ENCODE measurements around the gene IFNK.

Gene IFNK

GRCh38 chr9:27511771-27512170, 12.3 kb upstream of the IFNK start:
- no peak for DNase-seq (ENCODE audit: low spot score)

DNA sequence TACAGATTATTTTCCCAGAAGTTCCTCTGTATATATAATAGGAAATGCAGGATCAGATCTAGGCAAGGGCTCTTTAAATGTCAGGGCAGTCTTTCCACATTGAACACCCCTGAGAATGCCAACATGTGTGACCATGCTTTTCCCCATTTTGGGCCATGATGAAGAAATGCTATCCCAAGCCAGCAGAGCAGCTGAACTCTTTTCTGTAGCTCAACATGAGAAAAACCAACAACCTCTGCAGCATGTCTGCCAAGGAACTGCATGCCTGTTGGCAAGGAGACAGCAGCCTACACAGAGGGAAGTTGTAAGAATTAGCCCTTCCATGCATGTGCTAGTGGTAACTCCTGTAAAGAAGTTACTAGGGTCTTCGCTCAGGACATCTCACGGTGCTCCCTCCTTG, 9.5 kb upstream of the IFNK start:
- no peak for DNase-seq (ENCODE audit: low spot score)

GRCh38 chr9:27518006-27518405, 6.1 kb upstream of the IFNK start:
- no peak for DNase-seq (ENCODE audit: low spot score)

- DNase-seq (ENCODE audit: low spot score): no peak
Measured at GRCh38 chr9:27518809-27519208, 5.3 kb upstream of the IFNK start.

DNA sequence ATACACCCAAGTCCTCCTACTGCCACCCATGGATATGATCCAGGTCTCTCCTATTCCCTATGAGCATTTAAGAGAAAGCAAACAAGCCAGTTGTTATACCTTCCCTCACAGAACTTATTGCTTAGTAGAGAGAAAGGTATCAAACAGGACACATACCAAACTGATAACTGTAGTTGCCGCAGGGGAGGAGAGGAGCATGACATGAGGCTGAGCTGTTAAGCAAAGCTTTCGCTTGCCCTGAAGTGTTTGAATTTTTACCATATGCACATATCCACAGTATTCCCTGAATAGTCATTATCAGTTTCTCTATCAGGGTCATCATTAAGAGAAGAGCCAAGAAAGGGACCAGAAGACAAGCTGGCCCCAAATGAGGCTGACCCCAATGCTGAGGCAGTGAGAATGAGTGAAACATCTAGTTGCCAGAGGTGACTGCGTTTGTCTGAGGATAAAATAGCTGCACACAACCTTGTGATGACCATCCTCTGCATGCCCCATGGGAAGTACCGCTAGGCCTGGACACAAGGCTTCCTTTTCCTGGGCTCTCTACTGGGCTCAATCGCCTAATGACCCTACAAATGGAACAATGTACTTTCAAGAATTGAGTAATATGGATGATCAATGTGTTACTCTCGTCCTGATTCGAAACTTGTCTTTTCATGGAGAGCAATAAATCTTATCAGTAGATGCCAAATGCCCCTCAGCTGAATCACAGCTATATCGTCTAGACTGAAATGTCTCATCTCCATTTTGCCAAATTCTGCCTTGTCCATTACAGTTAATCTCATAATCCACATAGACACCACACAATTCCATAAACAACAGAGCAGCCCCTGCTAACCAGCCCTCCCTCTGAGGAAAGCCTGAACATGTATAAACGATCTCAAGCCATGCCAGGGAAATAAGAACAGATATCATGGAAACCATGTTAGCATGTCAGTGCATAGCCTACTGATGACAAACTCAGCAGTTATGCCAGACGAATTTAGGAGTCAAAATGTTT, 4.3 kb upstream of the IFNK start:
- DNase-seq (ENCODE audit: low spot score): no peak

DNA sequence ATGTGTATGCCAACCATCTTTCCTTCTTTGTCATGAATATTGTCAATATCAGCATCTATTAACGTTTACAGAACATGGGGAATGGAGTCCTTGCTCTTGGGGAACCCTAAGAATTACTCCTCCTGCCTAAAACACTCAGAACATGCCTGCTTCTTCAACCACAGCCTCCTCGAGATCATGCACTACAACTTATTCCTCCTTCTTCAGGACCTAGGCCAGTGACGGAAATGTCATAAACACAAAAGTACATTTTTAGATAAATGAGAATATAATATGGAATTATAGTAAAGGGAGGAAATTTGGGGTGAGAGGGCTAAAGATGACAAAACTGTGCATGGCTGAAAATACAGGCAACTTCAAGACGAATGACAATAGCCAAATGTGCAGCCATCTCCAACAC, 3.1 kb upstream of the IFNK start:
- no peak for DNase-seq (ENCODE audit: low spot score)

GRCh38 chr9:27523141-27523540, 949 bp upstream of the IFNK start:
- no peak for DNase-seq (ENCODE audit: low spot score)

DNA sequence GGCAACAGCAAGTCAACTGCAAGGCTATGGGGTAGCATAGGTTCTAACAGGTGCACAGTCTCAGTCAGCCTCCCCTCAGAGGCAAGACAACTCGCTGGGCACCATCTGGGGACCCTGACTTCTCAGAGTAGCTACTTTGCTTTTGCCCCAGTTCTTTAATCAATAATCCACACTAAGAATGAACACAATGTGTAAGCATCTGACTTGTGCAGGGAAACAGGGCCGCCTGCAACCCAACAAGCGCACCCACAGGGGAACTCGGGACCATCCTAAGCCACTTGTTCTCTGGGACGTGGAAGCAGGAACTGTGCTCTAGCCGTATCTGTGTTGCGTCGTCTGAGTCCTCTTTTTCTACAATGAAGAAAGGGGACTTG, 3.6 kb downstream of the IFNK start:
- no peak for DNase-seq (ENCODE audit: low spot score)

- DNase-seq (ENCODE audit: low spot score): peak; percentile 23
Measured at GRCh38 chr9:27528076-27528885, 4.2 kb downstream of the IFNK start.

GRCh38 chr9:27528886-27529315, 4.8 kb downstream of the IFNK start:
- DNase-seq (ENCODE audit: low spot score): peak; percentile 4

- DNase-seq (ENCODE audit: low spot score): peak; percentile 70
Measured at GRCh38 chr9:27529316-27530278, 5.5 kb downstream of the IFNK start, which contains the start of gene MOB3B. MOB3B (minus strand) TSS chr9:27529814; CDS start chr9:27455550, 74,264 bp downstream.

DNA sequence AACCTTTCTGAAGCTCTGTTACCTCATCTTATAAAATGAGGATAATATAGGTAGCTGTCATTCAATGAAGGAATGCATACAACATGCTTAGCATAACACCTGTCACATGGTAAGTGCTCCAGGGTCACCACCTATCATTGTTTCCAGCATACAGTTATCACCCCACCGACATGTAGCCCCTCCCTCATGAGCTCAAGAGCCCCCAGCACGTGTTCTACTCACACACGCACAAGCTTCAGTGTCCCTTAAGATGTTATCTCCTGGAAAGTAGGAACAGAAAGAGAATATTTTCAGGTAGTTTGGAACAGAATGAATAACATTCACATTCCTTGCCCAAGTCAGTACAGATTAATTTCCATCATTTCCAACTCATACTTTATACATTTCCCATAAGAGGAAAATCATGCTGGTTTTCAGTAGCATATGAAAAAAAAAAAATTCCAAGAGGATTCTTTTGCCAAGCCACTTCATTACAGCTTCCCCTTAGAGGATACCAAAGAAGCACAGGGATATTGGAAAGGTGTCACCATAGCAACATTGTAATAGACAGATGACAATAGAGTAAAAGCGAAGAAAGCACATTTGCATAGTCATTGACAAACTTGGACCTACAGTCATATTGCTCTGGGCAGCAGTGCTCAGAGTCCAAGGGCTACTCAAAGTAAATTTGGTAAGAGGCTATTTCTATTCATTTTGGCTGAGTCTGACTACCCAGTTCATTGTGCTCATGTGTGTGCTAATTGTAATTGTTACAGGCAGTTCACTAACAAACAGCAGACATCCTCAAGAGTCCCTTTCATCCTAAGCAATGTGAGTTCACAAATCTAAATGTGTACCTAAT, 7.0 kb downstream of the IFNK start:
- DNase-seq (ENCODE audit: low spot score): no peak

DNA sequence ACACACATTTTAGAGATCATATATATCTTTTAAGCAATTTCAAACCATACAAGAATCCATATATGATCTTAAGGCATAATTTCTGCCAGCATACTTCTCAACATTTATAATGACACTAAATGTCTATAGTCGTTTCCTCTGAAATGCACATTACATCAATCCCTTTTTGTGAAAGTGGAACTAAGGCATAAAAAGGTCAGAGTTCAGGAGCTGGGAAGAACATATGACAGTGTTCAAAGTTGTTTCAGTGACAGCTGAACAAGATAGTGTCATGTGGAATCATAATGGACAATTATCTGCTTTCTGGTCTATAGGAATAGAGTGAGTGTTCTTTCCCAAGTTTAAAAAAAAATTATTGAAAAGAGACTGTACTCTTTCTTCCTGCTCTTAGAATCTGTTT, 8.0 kb downstream of the IFNK start:
- no peak for DNase-seq (ENCODE audit: low spot score)

- DNase-seq (ENCODE audit: low spot score): no peak
Measured at GRCh38 chr9:27533311-27533710, 9.2 kb downstream of the IFNK start.

- DNase-seq (ENCODE audit: low spot score): no peak
Measured at GRCh38 chr9:27534131-27534530, 10.0 kb downstream of the IFNK start.

DNA sequence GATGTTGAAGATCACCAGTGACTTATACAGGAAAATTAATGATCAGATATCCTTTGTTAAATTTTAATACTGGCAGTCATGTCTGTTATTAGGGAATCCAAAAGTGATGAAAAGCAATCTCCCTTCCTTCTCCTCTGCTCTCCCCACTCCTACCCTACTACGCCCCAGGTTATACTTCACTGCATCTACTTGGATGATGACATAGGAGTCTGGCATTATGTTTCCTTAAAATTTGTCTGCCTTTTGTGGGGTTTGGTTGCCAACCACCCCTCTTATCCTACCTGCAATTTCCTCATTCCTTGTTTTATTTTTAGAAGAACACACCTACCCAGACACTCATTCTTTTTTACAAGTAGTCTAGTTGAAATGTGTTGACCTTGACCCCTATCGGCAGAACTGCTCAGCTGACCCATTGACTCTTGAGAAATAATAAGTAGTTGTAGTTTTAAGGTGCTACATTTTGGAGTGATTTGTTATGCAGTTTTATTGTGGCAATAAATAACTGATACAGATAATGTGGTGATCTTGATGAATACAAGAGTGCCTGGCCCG, 10.6 kb downstream of the IFNK start:
- DNase-seq (ENCODE audit: low spot score): no peak

GRCh38 chr9:27535701-27536118, 11.6 kb downstream of the IFNK start:
- no peak for DNase-seq (ENCODE audit: low spot score)

DNA sequence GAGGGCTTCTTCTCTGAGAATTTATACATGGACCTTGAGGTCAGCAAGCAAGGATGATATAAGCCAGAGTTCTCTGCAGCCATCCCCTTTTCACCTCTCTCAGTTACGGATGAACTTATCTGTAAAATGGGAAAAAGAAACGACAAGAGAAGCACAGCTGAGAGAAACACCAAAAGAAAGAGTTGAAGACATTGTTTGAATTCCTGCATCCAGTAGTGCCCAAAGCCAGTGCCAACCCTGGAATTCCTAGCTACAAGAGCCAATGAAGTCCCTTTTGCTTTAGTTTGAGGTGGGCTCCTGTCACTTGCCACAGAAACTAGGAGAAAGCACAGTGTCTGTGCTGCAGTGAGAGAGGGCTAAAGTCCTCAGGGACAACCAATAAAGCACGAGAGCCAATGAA, 12.1 kb downstream of the IFNK start:
- DNase-seq (ENCODE audit: low spot score): no peak

DNA sequence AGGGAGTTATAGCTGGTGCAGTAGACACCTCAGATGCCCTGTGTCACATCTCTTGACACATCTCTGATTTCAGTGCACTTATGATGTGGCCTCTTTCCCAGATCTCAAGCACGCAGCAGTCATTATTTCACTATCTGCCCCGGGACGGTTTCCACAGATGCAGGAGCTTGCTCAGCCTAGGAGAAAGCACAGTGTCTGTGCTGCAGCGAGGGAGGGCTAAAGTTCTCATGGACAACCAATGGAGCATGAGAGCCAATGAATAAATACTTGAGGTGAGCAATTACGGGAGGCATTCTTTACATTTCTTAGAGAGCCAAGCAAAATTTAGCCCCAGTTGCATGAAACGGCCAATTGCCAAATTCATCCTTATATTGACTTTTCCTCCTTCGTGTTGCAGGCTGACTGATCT, 12.9 kb downstream of the IFNK start:
- no peak for DNase-seq (ENCODE audit: low spot score)

GRCh38 chr9:27537756-27538155, 13.7 kb downstream of the IFNK start:
- DNase-seq (ENCODE audit: low spot score): no peak

Measured in hematopoietic multipotent progenitor cell treated with erythropoietin and hydrocortisone succinate and interleukin-3 and kit ligand, for 15 days (in vitro differentiated cells).